WERI-Rb-1 (cell line): Measurements from ENCODE around the gene DPP3.

ENCODE experiments used
- DNase-seq: peaks from one replicate; pipeline ENCODE4 v3.0.0-alpha.2; 2020
- H3K27ac ChIP-seq: fragments of 250-450 bp; sonication (Bioruptor Pico); 2 replicates; pipeline ENCODE4 v1.5.1; 2020; ENCODE audit warnings: mild to moderate bottlenecking, moderate library complexity
- H3K27me3 ChIP-seq: fragments of 250-450 bp; sonication (Bioruptor Pico); 2 replicates; pipeline ENCODE4 v1.5.1; 2021; ENCODE audit warnings: mild to moderate bottlenecking, low read depth, moderate library complexity; ENCODE audit not compliant: insufficient read depth, severe bottlenecking
- H3K36me3 ChIP-seq: fragments of 250-450 bp; sonication (Bioruptor Pico); 2 replicates; pipeline ENCODE4 v1.5.1; 2020; ENCODE audit warnings: mild to moderate bottlenecking, moderate library complexity
- H3K4me3 ChIP-seq: 2 replicates; pipeline ENCODE4 v1.5.1; 2011; ENCODE audit warnings: low read depth, mild to moderate bottlenecking, control low read depth, low read length
- H3K9me3 ChIP-seq: fragments of 250-450 bp; sonication (Bioruptor Pico); 2 replicates; pipeline ENCODE4 v1.5.1; 2021; ENCODE audit warnings: mild to moderate bottlenecking, moderate library complexity; ENCODE audit not compliant: severe bottlenecking
- TF ChIP-seq, protein P1 (sequence below): IDR thresholded peaks from 2 replicates; pipeline ENCODE4 v1.5.1; 2011; ENCODE audit warnings: low read depth, mild to moderate bottlenecking, control low read depth, inconsistent platforms, low read length

Gene DPP3

DNA sequence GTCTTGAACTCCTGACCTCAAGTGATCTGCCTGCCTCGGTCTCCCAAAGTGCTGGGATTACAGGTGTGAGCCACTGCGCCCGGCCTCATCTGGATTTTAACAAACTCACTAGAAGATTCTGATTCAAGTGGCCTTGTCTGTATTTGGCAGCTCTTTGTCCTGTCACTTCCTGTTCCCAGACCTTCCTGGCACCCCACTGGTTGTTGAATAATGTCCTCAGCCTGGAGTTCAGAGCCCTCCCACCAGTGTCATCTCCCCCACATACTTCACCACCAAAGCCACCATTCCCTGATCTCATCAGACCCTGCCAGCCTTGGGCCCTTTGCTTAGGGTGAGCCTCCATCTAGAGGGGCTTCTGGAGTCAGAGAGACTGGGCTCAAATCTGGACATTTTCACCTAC, 10.2 kb upstream of the DPP3 start:
- TF ChIP-seq, protein P1, sequence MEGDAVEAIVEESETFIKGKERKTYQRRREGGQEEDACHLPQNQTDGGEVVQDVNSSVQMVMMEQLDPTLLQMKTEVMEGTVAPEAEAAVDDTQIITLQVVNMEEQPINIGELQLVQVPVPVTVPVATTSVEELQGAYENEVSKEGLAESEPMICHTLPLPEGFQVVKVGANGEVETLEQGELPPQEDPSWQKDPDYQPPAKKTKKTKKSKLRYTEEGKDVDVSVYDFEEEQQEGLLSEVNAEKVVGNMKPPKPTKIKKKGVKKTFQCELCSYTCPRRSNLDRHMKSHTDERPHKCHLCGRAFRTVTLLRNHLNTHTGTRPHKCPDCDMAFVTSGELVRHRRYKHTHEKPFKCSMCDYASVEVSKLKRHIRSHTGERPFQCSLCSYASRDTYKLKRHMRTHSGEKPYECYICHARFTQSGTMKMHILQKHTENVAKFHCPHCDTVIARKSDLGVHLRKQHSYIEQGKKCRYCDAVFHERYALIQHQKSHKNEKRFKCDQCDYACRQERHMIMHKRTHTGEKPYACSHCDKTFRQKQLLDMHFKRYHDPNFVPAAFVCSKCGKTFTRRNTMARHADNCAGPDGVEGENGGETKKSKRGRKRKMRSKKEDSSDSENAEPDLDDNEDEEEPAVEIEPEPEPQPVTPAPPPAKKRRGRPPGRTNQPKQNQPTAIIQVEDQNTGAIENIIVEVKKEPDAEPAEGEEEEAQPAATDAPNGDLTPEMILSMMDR = no peak
- H3K27ac ChIP-seq = no peak overlapping the region
- H3K36me3 ChIP-seq = peaks cover 58% of the 10 kb centered on the region
- DNase-seq = no peak
- H3K27me3 ChIP-seq = no peaks in the 10 kb centered on the region
- H3K9me3 ChIP-seq = no peaks in the 10 kb centered on the region
- no peak overlapping the region for H3K4me3 ChIP-seq

- DNase-seq = no peak
- H3K36me3 ChIP-seq = peaks cover 68% of the 10 kb centered on the region
- no peak overlapping the region for H3K27ac ChIP-seq
- TF ChIP-seq, protein P1 = no peak
- H3K27me3 ChIP-seq = no peaks in the 10 kb centered on the region
- no peak overlapping the region for H3K4me3 ChIP-seq
- H3K9me3 ChIP-seq = no peaks in the 10 kb centered on the region
Observed at GRCh38 chr11:66471142-66471541, 9.1 kb upstream of the DPP3 start.

DNA sequence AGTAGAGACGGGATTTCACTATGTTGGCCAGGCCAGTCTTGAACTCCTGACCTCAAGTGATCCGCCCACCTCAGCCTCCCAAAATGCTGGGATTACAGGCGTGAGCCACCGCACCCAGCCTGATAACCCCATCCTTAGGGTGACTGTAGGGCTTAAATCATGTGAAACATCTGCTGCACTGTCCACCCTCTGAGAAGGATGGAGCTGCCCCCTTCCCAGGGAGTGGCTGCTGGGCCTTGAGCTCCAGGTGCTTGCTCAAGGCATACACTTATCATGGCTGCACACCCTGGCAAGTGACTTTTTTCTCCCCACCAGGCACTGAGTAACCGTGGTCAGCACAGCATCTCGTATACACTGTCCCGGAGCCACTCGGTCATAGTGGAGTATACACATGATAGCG, 8.2 kb upstream of the DPP3 start:
- DNase-seq = no peak
- no peaks in the 10 kb centered on the region for H3K27me3 ChIP-seq
- H3K4me3 ChIP-seq = no peak overlapping the region
- TF ChIP-seq, protein P1 = no peak
- peaks cover 69% of the 10 kb centered on the region for H3K36me3 ChIP-seq
- H3K9me3 ChIP-seq = no peaks in the 10 kb centered on the region
- H3K27ac ChIP-seq = no peak overlapping the region

DNA sequence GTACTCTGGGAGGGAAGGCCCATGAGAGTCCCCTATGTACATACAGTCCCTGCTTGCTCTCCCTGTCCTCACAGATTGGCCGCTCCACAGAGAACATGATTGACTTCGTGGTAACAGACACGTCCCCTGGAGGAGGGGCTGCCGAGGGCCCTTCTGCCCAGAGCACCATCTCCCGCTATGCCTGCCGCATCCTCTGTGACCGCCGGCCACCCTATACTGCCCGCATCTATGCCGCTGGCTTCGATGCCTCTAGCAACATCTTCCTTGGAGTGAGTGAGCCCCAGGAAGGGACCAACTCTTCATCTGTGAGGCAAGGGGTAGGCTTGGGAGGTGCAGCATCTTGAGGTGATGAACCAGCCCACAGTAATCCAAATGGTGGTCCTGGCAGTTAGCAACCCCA, 7.1 kb upstream of the DPP3 start:
- TF ChIP-seq, protein P1 = no peak
- peaks cover 69% of the 10 kb centered on the region for H3K36me3 ChIP-seq
- no peak overlapping the region for H3K27ac ChIP-seq
- H3K9me3 ChIP-seq = no peaks in the 10 kb centered on the region
- no peak overlapping the region for H3K4me3 ChIP-seq
- H3K27me3 ChIP-seq = no peaks in the 10 kb centered on the region
- DNase-seq = no peak

DNA sequence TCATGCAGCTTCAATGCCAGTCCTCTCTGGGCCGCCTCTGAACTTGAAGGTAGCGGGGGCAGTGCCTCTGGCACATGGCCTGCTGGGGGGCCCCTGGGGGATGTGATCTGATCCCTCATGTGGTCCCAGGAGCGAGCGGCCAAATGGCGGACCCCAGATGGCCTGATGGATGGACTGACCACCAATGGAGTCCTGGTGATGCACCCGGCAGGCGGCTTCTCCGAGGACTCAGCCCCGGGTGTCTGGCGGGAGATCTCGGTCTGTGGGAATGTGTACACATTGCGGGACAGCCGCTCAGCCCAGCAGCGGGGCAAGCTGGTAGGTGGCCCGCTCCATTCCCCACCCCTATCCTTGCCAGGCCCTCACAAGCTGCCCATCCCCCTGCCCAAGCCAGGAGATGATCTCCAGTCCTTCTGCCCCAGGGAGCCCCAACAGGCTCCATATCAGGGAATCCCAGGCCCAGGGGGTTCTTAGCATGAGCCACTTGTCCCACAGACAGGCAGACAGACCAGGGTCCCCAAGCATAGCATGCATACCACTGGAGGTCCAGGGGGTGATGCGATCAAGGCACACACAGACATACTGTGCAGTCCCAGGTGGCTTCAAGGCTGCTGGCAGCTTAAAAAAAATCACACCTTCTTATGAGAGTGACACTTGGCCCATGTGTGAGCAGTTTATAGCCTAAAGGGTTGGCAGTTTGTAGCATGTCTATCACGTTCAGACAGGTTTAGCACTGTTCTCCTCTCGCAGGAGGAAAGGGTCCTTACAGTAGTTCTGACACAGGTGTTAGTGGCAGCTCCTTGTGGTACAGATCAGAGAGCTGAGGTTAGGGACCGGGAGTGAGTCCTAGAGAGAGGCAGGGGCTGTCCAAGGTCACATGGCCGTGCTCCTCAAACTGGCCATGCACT, 6.4 kb upstream of the DPP3 start:
- TF ChIP-seq, protein P1 = no peak
- H3K4me3 ChIP-seq = no peak overlapping the region
- H3K36me3 ChIP-seq = peaks cover 63% of the 10 kb centered on the region
- no peak overlapping the region for H3K27ac ChIP-seq
- no peaks in the 10 kb centered on the region for H3K9me3 ChIP-seq
- H3K27me3 ChIP-seq = no peaks in the 10 kb centered on the region
- no peak for DNase-seq
